HG02840 (cell line): ENCODE results near the gene POU3F1.

Experiments
- ATAC-seq: cut with Tn5 transposase; IDR thresholded peaks from one replicate; pipeline ENCODE4 v1.9.1; 2021; ENCODE audit warnings: mild to moderate bottlenecking, moderate library complexity, moderate number of reproducible peaks; ENCODE audit not compliant: unreplicated experiment, low FRiP score

The POU3F1 gene

GRCh38 chr1:38006008-38006828 is 40.4 kb downstream of the POU3F1 start:
- ATAC-seq = no peak

- no peak for ATAC-seq
Observed at GRCh38 chr1:38005195-38006007, 41.2 kb downstream of the POU3F1 start, which contains the start of gene FHL3. Gene FHL3 (minus strand): TSS chr1:38005514. CDS start chr1:37999412, 6,102 bp downstream.

- no peak for ATAC-seq
Observed at GRCh38 chr1:38004284-38005108, 42.1 kb downstream of the POU3F1 start.

GRCh38 chr1:38003261-38004250 is 43.0 kb downstream of the POU3F1 start:
- ATAC-seq = no peak

- ATAC-seq = no peak
Observed at GRCh38 chr1:38000529-38001455, 45.8 kb downstream of the POU3F1 start.

GRCh38 chr1:38000233-38000528 is 46.4 kb downstream of the POU3F1 start:
- ATAC-seq = no peak

GRCh38 chr1:37999430-38000232 is 47.0 kb downstream of the POU3F1 start:
- ATAC-seq = no peak

GRCh38 chr1:37998913-37999429 is 47.6 kb downstream of the POU3F1 start:
- ATAC-seq = no peak

GRCh38 chr1:37998089-37998808 is 48.3 kb downstream of the POU3F1 start:
- no peak for ATAC-seq

- ATAC-seq = no peak
Observed at GRCh38 chr1:37997256-37998088, 49.1 kb downstream of the POU3F1 start.

- no peak for ATAC-seq
Observed at GRCh38 chr1:37995751-37996345, 50.7 kb downstream of the POU3F1 start.

- ATAC-seq = no peak
Observed at GRCh38 chr1:37994886-37995566, 51.6 kb downstream of the POU3F1 start.
